RPMI8226 (cell line): ENCODE results near the gene MYBPC2.
"Not testable (repeated sequence)": the region's sequence is repeated elsewhere in the genome, so short reads cannot be mapped to it uniquely, and the experiment has no call there.

Experiments
- DNase-seq: peaks from one replicate; pipeline ENCODE4 v3.0.0-alpha.2; 2015

The MYBPC2 gene

DNA sequence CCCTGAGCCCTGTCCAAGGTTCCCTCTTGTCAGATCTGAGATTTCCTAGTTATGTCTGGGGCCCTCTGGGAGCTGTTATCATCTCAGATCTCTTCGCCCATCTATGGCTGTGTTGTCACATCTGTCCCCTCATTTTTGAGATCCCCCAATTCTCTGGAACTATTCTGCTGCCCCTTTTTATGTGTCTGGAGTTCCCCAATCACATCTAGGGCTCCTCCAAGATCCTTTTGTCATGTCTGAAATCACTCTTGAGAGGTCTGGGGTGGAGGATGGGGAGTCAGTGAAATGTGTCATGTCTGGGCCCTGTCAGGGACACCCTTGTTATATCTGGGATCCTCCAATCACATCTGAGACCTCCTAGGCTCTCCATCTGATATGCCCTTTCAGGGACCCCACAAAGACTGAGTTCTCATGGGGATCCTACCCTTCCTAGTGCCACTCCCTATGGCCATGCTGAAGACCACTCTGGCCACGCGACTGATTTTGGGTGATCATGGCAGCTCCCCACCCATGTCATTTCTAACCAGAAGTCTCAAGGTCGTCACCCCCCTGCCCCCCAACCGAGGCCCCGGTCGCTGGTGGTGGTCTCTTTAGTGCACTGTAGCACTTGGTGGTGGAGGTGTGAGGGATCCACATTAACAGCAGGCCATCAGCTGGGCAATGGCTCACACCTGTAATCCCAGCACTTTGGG is 3.8 kb upstream of the MYBPC2 start:
- no peak for DNase-seq

- no peak for DNase-seq
Measured at GRCh38 chr19:50430888-50431342, 1.8 kb upstream of the MYBPC2 start.

- DNase-seq, result peak; percentile 83
Measured at GRCh38 chr19:50431343-50432220, 1.1 kb upstream of the MYBPC2 start.

- DNase-seq, result no peak
Measured at GRCh38 chr19:50433201-50434180, 799 bp downstream of the MYBPC2 start.

DNA sequence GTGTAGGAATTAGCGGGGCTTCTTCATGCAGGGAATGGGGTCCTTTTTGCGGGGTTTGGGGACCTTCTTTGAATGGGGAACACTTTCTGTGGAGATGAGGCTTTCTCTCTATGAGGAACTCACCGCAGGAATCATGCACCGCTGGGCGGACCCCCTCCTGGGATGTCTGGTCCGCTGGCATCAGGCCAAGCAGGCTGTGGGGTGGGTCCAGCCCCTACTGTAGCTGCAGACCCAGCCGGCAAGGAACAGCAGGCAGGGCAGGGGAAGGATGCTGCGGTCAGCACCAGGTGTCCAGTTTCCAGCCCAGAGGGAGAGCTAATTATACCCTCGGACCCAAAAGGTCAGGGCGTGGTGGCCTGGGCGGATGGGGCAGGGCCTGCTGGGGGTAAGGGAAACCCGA is 1.8 kb downstream of the MYBPC2 start:
- DNase-seq, result peak; percentile 55

GRCh38 chr19:50435221-50435620 is 2.5 kb downstream of the MYBPC2 start:
- DNase-seq, result no peak

- DNase-seq, result no peak
Measured at GRCh38 chr19:50435627-50436026, 2.9 kb downstream of the MYBPC2 start.

DNA sequence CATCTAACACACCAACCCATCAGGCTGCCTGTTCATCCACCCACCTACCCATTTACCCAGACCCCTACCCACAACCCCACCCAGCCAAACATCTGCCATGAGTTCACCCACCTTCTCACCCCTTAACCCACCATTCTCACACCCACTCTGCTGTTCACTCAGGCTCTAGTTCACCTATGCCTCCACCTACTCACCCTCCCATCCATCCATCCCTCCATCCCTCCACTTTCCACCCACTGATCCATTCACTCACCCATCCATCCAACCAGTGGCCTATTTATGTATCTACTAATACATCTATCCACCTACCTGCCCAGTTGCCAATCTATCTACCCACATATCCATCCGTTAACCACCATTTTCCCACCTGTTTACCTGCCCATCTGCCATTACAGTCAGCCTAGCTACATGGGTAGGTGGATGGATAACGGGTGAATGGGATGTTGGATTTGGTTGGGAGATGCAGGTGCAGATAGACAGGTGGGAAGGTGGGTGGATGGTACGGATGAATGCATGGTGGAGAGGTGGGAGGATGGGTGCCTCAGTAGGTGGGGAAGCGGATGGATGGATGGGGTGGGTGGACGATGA is 5.3 kb downstream of the MYBPC2 start:
- no peak for DNase-seq

- not testable (repeated sequence) for DNase-seq
Measured at GRCh38 chr19:50439130-50439529, 6.4 kb downstream of the MYBPC2 start.

- DNase-seq, result no peak
Measured at GRCh38 chr19:50444059-50444458, 11.4 kb downstream of the MYBPC2 start.

- DNase-seq, result no peak
Measured at GRCh38 chr19:50447053-50447452, 14.4 kb downstream of the MYBPC2 start.

GRCh38 chr19:50447750-50448149 is 15.1 kb downstream of the MYBPC2 start:
- DNase-seq, result no peak

- DNase-seq, result peak; percentile 56
Measured at GRCh38 chr19:50449236-50449899, 16.7 kb downstream of the MYBPC2 start.

DNA sequence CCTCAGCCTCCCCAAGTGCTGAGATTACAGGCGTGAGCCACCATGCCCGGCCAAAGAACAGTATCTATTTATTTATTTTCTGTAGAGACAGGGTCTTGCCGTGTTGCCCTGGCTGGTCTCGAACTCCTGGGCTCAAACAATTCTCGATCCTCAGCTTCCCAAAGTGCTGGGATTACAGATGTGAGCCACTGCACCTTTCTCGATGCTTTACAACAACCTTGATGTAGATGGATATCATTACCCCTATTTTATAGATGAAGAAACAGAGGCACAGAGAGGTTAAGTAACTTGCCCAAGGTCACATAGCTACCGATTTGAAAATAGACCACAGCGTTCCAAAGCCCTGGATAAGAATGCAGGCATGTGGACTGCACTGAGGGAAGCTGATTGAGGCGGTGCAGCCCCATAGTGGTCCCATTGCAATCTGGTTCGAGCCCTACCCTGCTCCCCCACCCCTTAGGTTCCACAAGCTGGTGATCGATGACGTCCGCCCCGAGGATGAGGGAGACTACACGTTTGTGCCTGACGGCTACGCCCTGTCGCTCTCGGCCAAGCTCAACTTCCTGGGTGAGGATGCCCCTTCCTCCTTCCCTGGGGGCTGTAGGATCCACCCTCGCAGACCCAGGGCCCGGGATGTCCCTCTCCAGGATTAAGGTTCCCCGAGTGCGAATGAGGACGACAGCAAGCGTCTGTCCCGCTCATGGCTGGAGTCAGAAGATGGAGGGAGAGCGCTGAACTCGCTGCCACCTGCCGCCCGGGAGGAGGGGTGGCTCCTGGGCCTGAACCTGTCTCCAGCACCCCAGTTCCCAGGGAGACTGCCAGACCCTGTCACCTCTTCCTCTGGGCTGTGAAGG is 17.9 kb downstream of the MYBPC2 start:
- no peak for DNase-seq

- no peak for DNase-seq
Measured at GRCh38 chr19:50451223-50451534, 18.5 kb downstream of the MYBPC2 start.

DNA sequence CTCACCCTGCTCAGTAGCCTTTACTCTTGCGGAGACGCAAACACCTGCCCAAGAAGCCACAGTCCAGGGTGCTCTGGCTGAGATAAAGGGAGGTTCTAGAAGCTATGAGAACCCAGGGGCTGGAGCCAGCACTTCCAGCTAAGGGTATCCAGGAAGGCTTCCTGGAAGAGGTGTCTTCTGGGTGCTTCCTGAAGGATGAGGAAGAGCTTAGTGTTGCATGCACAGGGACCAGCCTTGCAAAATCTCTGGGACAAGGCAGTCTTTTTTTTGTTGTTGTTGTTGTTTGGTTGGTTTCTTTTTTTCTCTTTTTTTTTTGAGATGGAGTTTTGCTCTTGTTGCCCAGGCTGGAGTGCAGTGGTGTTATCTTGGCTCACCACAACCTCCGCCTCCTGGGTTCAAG is 20.6 kb downstream of the MYBPC2 start:
- no peak for DNase-seq

GRCh38 chr19:50455992-50456391 is 23.3 kb downstream of the MYBPC2 start:
- DNase-seq, result no peak

DNA sequence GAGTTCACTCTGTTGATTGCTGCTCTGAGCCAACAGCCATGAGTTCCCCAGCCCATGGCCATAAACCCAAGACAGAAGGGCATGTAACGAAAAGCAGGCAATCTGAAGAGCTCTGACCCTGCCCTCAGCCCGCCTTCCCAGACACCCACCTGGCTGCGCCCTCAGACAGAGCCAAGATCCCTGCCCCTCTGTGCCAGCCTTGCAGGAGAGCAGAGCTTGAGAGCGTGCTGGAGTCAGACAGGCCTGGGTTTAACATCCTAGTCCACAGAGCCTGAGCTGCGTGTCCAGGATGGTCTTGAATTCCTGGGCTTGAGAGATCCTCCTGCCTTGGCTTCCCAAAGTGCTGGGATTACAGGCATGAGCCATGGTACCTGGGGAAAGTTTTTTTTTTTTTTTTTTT is 24.6 kb downstream of the MYBPC2 start:
- no peak for DNase-seq

- no peak for DNase-seq
Measured at GRCh38 chr19:50458396-50459066, 25.8 kb downstream of the MYBPC2 start.

- no peak for DNase-seq
Measured at GRCh38 chr19:50459067-50459456, 26.4 kb downstream of the MYBPC2 start.

GRCh38 chr19:50459638-50460037 is 26.9 kb downstream of the MYBPC2 start:
- no peak for DNase-seq
